Posterior vena cava (tissue), 2 donors: Measurements from ENCODE around the gene LGR6. TPM values are rescaled to one million over a fixed set of nuclear protein-coding genes. Genes with fewer than 3 reads are reported as not detected.
"Not testable (repeated sequence)": the region's sequence is repeated elsewhere in the genome, so short reads cannot be mapped to it uniquely, and the experiment has no call there.

Source experiments
- DNase-seq: peaks from one replicate; pipeline ENCODE4 v3.0.0-alpha.2; 2020; ENCODE audit warnings: low spot score
- intact Hi-C, 2 donors: fragments of 100-400 bp; cut with DNase I; formaldehyde crosslinking; loops; one replicate each; pipeline versions ENCODE4 v1.14.1 to v1.14.2; 2022 to 2023
- total RNA-seq, 2 donors: library from RNA; stranded (reverse); fragmentation: NEBNext Ultra II Directional; extraction: Animal tissue kit (Norgen Biotek cat#: 25700); gene quantifications; one replicate each; pipeline ENCODE4 v1.2.1, GENCODE V29; 2021
- donor health status: DM: yes; HTN: yes; CAD: no.
- donor health status: DM: yes; HTN: yes; CAD: no.

The LGR6 gene
- total RNA-seq, 2 donors from 2014 or later: 0.28 to 0.43 TPM

DNA sequence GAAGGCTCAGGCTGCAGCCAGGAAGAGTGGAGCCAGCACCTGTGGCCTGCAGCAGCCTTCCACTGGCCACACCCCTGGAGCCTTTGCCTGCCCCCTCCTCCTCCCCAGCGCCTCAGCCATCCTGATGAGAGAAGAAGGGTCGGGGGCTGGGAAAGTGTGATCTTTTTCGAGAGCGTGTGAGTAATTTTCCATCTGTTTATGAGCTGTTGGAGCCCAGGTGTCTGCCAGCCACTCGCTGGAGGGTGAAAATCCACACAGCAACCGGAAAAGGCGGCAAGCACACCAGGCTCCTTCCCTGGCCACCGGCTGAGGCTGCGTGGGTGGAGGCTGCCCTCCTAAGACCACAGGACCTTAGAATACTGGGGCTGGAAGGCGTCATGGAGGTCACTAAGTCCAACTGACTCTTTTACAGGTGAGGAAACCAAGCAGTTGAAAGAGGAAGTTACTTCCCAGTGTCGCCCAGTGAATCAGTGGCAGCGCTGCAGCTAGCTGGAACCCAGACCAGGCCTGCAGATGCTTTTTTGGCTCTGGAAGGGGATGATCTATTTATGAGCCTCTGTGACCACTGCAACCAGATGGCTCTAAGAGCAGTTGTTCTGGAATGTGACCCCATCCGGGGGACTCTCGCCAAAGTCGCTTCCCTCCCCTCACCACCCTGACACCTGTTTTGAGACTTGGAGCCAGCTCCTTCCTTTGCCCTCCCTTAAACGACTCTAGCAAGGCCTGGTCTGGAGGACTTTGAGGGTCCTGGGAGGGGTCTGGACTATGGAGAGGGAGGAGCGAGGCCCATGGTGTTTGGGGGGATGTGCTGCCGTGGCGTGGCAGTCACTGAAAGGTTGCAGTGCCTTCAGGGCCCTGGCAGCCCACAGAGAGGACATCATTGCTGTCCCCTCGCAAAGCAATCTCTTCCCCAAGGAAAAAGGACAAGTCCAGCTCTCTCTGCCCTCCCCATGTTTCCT, 54.5 kb downstream of the LGR6 start:
- peak; percentile 69 for DNase-seq
- intact Hi-C loops: no loop called here

- peak; percentile 19 for DNase-seq
- intact Hi-C loops: no loop called here
Measured at GRCh38 chr1:202248861-202249260, 55.3 kb downstream of the LGR6 start.

DNA sequence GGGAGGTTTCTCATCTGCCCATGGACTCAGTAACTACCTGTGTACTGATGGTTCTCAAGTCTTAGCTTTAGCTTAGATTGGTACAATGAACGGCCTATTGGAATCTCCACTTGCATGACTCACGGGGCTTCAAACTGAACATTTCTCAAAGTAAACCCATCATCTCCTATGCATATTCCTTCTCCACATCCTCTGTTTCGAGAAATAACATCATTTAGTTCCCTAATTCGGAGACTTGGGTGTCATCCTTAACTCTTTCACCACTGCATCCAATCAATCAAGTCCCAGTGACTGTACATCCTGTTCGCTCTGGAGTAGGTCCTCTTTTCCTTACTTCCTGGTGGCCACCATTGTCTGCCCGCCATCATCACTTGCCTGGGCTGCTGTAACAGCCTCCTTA, 55.8 kb downstream of the LGR6 start:
- intact Hi-C loops: no loop called here
- no peak for DNase-seq

DNA sequence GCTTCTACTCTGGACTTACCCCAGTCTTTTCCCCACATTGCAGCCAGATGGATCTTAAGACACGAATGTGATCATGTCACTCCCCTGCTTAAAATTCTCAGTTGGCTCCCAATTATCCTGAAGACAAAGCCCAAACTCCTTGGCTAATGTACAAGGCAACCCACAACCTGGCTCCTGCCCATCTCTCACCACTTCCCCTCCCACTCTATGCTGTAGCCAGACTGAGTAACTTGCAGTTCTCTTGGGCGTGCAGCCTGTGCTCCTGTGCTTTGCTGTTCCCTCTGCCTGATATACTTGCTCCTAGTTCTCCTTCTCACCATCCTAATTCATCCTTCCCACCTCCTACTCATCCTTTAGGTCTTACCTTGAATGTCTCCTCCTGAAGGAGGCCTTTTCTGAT, 56.2 kb downstream of the LGR6 start:
- peak; percentile 23 for DNase-seq
- intact Hi-C loops: no loop called here

GRCh38 chr1:202250982-202251381, 57.4 kb downstream of the LGR6 start:
- intact Hi-C loops: no loop called here
- peak; percentile 31 for DNase-seq

DNA sequence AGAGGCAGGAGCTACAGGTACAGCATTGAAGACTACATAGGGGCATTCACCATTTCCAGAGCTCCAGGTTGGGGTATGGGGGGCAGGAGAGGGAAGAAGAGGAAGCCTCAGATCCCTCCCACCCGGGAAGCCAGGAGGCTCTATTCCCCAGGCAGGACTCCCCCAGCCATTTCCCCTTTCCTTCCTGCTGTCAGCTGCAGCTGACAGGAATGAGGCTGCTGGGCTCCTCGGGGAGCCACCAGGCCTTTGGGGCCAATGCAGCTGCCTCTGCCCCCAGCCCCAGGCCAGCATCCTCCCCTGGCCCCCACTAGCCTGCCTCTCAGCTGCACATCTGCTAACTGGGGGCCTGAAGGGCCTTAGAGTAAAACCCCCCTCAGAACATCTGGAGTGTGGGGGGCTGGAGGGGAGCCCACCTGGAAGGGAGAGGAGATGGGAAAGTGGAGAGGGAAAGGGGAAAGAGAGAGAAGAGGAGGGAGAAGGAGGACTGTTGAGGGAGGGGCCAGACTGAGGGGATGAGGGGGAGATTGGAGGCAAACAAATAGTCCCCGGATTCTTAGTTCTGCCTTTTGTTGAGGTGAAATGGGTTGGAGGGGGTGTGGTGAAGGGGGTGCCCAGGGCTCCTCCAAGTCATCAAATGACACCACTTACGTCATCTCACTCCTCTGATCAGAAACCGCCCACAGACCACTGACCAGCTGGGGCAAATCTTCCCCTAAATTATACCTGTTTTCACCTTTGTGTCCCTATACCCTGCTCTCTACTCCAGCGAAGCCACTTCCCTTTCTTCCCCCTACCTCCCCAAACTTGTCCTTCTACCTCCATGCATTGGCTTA, 58.0 kb downstream of the LGR6 start:
- DNase-seq: peak; percentile 37
- intact Hi-C loops: no loop called here

DNA sequence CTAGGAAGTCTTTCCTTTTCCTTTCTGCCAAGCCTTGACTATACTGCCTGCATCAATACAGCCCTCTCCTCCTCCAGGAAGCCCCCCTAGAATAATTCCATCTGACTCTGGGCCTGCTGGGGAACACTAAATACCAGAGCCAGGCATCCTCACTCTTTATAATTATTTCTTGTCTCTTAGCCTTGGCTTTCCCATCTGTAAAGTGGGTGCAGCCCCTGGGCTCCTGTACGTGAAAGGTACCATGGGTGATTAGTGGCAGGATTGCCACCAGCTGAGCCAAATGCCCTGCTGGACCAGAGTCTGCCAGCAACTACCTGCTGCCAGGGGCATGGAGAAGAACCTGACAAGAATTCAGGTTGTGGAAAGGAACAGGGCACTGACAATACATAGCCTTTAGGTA, 58.7 kb downstream of the LGR6 start:
- intact Hi-C loops: no loop called here
- peak; percentile 47 for DNase-seq

DNA sequence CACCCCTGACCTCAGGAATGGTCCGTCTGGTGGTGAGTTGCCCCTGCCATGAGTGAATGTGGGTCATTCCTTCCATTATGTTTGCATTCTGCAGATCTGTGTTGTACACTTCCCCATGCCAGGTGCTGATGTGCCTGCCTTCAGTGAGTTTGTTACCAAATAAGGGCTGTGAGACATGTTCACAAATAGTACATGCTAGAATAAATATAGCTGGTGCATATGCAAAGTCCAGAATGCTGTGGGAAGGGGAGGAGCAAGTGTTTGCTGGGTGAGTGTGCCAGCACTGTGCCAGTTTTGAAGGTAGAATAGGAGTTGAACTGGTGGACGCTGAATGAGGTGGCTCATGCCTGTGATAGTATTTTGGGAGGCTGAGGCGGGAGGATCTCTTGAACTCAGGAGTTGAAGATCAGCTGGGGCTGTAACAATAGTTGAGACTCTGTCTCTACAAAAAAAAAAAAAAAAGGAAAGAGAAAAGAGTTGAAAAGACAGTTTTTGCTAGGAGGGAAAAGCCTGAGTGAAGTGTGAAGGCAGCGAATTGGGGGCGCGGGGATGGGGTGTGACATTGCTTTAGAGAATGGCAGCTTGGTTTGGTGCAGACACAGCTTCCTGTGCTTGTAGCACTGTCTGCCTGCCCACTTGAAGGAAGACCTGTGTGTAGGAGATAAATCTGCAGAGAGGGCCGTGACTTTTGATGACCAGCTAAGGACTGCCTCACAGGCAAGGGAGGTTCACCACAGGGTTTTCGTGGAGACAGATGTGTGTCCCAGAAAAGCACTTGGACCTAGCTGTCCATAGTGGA, 61.1 kb downstream of the LGR6 start:
- peak; percentile 51 for DNase-seq
- intact Hi-C loops: no loop called here

GRCh38 chr1:202255343-202255742, 61.7 kb downstream of the LGR6 start:
- DNase-seq: peak; percentile 40
- intact Hi-C loops: no loop called here

DNA sequence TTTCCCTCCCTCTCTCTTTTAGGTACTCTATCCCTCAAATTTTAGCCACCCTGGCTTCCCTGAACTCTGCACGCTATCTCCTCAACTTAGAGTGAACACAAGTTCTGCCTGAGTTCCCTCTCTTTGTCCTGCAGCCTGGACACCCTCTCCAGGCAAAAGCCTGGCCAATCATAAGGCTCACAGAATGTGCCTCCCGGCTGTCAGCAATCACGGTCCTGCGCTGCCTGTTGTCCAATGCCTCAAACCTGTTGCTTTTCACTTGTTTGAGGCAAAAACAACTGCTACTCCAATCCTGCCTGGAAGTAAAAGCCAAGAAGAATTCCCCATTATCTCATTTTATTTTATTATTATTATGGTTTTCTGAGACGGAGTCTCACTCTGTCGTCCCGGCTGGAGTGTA, 66.1 kb downstream of the LGR6 start:
- peak; percentile 6 for DNase-seq
- intact Hi-C loops: no loop called here

DNA sequence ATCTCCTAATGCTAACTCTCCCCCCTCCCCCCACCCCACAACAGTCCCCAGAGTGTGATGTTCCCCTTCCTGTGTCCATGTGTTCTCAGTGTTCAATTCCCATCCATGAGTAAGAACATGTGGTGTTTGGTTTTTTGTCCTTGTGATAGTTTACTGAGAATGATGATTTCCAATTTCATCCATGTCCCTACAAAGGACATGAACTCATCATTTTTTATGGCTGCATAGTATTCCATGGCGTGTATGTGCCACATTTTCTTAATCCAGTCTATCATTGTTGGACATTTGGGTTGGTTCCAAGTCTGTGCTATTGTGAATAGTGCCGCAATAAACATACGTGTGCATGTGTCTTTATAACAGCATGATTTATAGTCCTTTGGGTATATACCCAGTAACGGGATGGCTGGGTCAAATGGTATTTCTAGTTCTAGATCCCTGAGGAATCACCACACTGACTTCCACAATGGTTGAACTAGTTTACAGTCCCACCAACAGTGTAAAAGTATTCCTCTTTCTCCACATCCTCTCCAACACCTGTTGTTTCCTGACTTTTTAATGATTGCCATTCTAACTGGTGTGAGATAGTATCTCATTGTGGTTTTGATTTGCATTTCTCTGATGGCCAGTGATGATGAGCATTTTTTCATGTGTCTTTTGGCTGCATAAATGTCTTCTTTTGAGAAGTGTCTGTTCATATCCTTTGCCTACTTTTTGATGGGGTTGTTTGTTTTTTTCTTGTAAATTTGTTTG, 67.8 kb downstream of the LGR6 start:
- intact Hi-C loops, DNase-seq: not testable (repeated sequence)

DNA sequence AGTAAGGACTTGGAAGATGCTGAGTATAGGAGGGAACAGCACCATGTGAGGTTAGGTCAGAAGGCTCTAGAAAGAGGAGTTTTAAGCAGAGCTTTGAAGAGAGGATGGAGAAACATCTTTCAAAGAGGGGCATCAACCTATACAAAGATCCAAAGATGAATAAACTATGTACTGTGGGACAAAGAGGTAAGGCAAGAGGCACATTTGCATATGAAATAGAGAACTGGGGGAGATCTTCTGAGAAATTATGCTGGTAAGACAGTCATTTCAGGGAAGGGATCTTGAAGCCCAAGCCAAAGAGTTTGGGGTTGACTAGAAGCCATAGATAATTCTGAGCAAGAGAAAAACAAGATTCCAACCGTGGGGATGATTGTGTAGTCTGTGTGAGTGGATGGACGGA, 70.0 kb downstream of the LGR6 start:
- intact Hi-C loops: no loop called here

GRCh38 chr1:202264300-202264699, 70.7 kb downstream of the LGR6 start:
- intact Hi-C loops: no loop called here
- peak; percentile 29 for DNase-seq

More for the DNA sequence above, 70.0 kb downstream of the LGR6 start:
- DNase-seq: no peak

DNA sequence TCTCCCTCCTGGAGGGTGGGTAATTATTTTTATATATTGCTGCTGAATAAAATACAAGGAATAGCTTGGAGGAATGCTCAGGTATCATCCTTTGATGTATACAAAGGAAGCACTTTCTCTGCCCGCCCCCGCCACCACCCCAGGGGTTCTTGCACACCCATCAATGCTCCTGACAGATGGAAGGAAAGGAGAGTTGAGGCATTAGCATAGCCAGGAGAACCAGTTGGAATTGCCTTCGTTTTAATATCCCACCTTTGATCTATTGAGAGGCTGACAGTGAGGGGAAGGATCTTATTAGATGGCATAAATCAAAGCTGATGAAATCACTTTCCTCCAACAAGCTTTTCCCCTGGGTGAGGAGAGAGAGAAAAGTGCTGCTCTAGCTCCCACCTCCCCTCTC, 71.1 kb downstream of the LGR6 start:
- intact Hi-C loops: no loop called here
- peak; percentile 24 for DNase-seq

DNA sequence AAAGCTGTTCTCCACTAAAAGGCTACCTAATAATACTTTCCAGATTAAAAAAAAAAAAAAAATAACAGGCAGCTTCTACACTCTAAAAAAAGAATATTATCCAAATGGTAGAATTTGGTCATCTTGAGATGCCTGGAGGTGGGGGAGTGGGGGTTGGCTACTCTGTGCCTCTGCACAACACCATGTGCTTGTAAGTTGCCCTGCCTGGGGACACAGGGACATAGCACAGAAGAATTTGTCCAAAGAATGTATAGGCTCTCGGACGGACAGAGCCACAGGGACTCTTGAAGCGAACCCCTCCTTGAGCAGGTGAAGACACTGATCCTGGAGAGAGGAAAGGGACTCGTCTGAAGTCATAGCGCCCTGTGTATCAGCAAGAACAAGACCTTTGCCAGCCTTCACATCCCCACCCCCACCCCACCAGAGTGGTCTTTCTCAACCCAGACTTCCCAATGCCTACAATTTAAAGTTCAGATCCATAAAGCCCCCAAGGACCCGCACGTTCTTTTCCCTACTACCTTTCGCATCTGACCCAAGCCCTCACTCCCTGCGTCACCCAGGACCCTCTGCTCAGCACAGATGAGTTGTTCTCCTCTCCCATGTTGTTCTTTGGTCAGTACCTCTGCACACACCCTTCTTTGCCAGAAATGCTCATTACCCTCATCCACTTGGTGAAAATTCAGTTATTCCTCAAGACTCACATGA, 72.6 kb downstream of the LGR6 start:
- intact Hi-C loops: no loop called here
- DNase-seq: peak; percentile 53

GRCh38 chr1:202268032-202268431, 74.4 kb downstream of the LGR6 start:
- intact Hi-C loops: no loop called here
- peak; percentile 69 for DNase-seq

GRCh38 chr1:202268817-202269216, 75.2 kb downstream of the LGR6 start:
- intact Hi-C loops: no loop called here
- DNase-seq: no peak

GRCh38 chr1:202270871-202271326, 77.3 kb downstream of the LGR6 start:
- intact Hi-C loops: no loop called here
- DNase-seq: no peak
